H1 (cell line): Measurements from ENCODE around the gene RBM10. TPM values are rescaled to one million over a fixed set of nuclear protein-coding genes. Genes with fewer than 3 reads are reported as not detected.

Experiments
- CTCF ChIA-PET: fragments of 300-600 bp; sonication (Branson Sonifier 250); formaldehyde crosslinking; loops from one replicate; lab custom pipeline; 2021; ENCODE audit not compliant: partially characterized antibody; lab: Charles Lee
- POLR2A ChIA-PET: fragments of 300-600 bp; sonication (Branson Sonifier 250); formaldehyde crosslinking; loops from one replicate; lab custom pipeline; 2021; ENCODE audit warnings: inconsistent platforms; ENCODE audit not compliant: partially characterized antibody; lab: Charles Lee
- DNase-seq, 2 experiments: peaks; one replicate each; pipeline versions ENCODE4 v3.0.0 to v3.0.0-alpha.2; 2010 to 2022; ENCODE audit warnings: low spot score in 2 of 2, low read depth in 1 of 2, mixed read lengths in 1 of 2
- FAIRE-seq: peaks from 2 replicates; lab custom pipeline; 2011; peaks lifted over from hg19 to GRCh38; lab: Jason Lieb, UNC
- H2AFZ ChIP-seq: 2 replicates; pipeline ENCODE4 v1.8.1; 2012; ENCODE audit warnings: low read length, inconsistent platforms
- H2AK5ac ChIP-seq: 2 replicates; pipeline ENCODE4 v1.6.1; 2013; ENCODE audit warnings: low read depth, low read length
- H2BK120ac ChIP-seq: replicated peaks from 2 replicates; pipeline ENCODE3; 2013; ENCODE audit warnings: low read depth, low read length, inconsistent platforms
- H2BK12ac ChIP-seq: 2 replicates; pipeline ENCODE4 v1.6.1; 2013; ENCODE audit warnings: low read depth, low read length
- H2BK15ac ChIP-seq: 2 replicates; pipeline ENCODE4 v1.6.1; 2013; ENCODE audit warnings: low read length
- H2BK20ac ChIP-seq: 2 replicates; pipeline ENCODE4 v1.6.1; 2013; ENCODE audit warnings: low read length
- H2BK5ac ChIP-seq: 2 replicates; pipeline ENCODE4 v1.6.1; 2013; ENCODE audit warnings: low read depth, low read length
- H3K14ac ChIP-seq: 2 replicates; pipeline ENCODE4 v1.6.1; 2013; ENCODE audit warnings: inconsistent platforms; ENCODE audit not compliant: insufficient read length
- H3K18ac ChIP-seq: 2 replicates; pipeline ENCODE4 v1.6.1; 2013; ENCODE audit warnings: low read length; ENCODE audit errors: extremely low read depth
- H3K23ac ChIP-seq: 2 replicates; pipeline ENCODE4 v1.6.1; 2013; ENCODE audit warnings: inconsistent platforms; ENCODE audit not compliant: insufficient read length
- H3K23me2 ChIP-seq: 2 replicates; pipeline ENCODE4 v1.6.1; 2013; ENCODE audit warnings: low read depth, low read length
- H3K27ac ChIP-seq: 2 replicates; pipeline ENCODE4 v1.6.1; 2011; ENCODE audit warnings: low read depth, low read length, inconsistent platforms
- H3K27me3 ChIP-seq, 4 experiments: replicated peaks in 1 of 4; 1 replicate in 1 of 4; 2 replicates in 3 of 4; pipeline versions ENCODE4 v1.6.1 to v1.8.1; 2011 to 2013; ENCODE audit warnings: low read length in 3 of 4, mild to moderate bottlenecking in 3 of 4, inconsistent platforms in 2 of 4, mixed read lengths in 2 of 4, moderate library complexity in 1 of 4; ENCODE audit not compliant: control insufficient read depth in 3 of 4, insufficient read depth in 3 of 4; ENCODE audit errors: extremely low read depth in 1 of 4
- H3K36me3 ChIP-seq, 4 experiments: 2 replicates each; pipeline versions ENCODE4 v1.6.1 to v1.8.1; 2011 to 2013; ENCODE audit warnings: mild to moderate bottlenecking in 4 of 4, low read length in 3 of 4, moderate library complexity in 2 of 4, control low read depth in 1 of 4, inconsistent platforms in 1 of 4; ENCODE audit not compliant: insufficient read depth in 4 of 4, control insufficient read depth in 2 of 4
- H3K4ac ChIP-seq: replicated peaks from 2 replicates; pipeline ENCODE3; 2013; ENCODE audit warnings: low read length, low read depth, mixed read lengths, inconsistent platforms; ENCODE audit not compliant: insufficient read length
- H3K4me1 ChIP-seq, 4 experiments: replicated peaks in 1 of 4; 1 replicate in 1 of 4; 2 replicates in 3 of 4; pipeline versions ENCODE4 v1.6.1 to v1.8.1; 2011 to 2013; ENCODE audit warnings: low read length in 3 of 4, inconsistent platforms in 2 of 4, mixed read lengths in 1 of 4; ENCODE audit not compliant: insufficient read depth in 4 of 4, control insufficient read depth in 3 of 4
- H3K4me2 ChIP-seq, 2 experiments: 2 replicates each; pipeline versions ENCODE4 v1.6.1 to v1.8.1; 2011 to 2013; ENCODE audit warnings: low read depth in 2 of 2, low read length in 2 of 2, control low read depth in 1 of 2, inconsistent platforms in 1 of 2, mild to moderate bottlenecking in 1 of 2; ENCODE audit not compliant: insufficient read depth in 1 of 2
- H3K4me3 ChIP-seq, 4 experiments: fragments of 200-600, 300-600 bp in 1 of 4; sonication (generic), shearing (Covaris generic), sonication (Bioruptor Twin) in 1 of 4; 2 replicates each; pipeline versions ENCODE4 v1.5.1 to v1.8.1; 2011 to 2016; ENCODE audit warnings: low read length in 4 of 4, low read depth in 3 of 4, control low read depth in 2 of 4, inconsistent platforms in 2 of 4, mild to moderate bottlenecking in 2 of 4, mixed read lengths in 1 of 4, moderate library complexity in 1 of 4; ENCODE audit not compliant: insufficient read depth in 2 of 4; ENCODE audit errors: extremely low read depth in 1 of 4
- H3K56ac ChIP-seq: replicated peaks from 2 replicates; pipeline ENCODE3; 2013; ENCODE audit warnings: low read depth, mild to moderate bottlenecking, mixed read lengths, low read length, inconsistent platforms; ENCODE audit not compliant: insufficient read length
- H3K79me1 ChIP-seq: 2 replicates; pipeline ENCODE4 v1.6.1; 2013; ENCODE audit warnings: low read depth, low read length, control low read depth
- H3K79me2 ChIP-seq, 2 experiments: 2 replicates each; pipeline versions ENCODE4 v1.6.1 to v1.8.1; 2012 to 2013; ENCODE audit warnings: low read length in 2 of 2, mild to moderate bottlenecking in 2 of 2, inconsistent platforms in 1 of 2; ENCODE audit not compliant: insufficient read depth in 2 of 2, control insufficient read depth in 1 of 2
- H3K9ac ChIP-seq, 4 experiments: replicated peaks in 1 of 4; 1 replicate in 1 of 4; 2 replicates in 3 of 4; pipeline versions ENCODE4 v1.6.1 to v1.8.1; 2011 to 2013; ENCODE audit warnings: low read depth in 3 of 4, low read length in 3 of 4, control low read depth in 2 of 4, mild to moderate bottlenecking in 2 of 4, moderate library complexity in 2 of 4, inconsistent platforms in 1 of 4; ENCODE audit errors: extremely low read depth in 1 of 4
- H3K9me3 ChIP-seq, 2 experiments: 2 replicates each; pipeline versions ENCODE4 v1.6.1 to v1.8.1; 2012 to 2013; ENCODE audit warnings: mild to moderate bottlenecking in 2 of 2, moderate library complexity in 2 of 2, control low read depth in 1 of 2, inconsistent platforms in 1 of 2, low read depth in 1 of 2, low read length in 1 of 2, mixed read lengths in 1 of 2; ENCODE audit not compliant: insufficient read depth in 2 of 2
- H4K20me1 ChIP-seq, 2 experiments: replicated peaks in 1 of 2; 2 replicates each; pipeline versions ENCODE3 to v1.8.1; 2011 to 2013; ENCODE audit warnings: inconsistent platforms in 2 of 2, low read length in 2 of 2, mild to moderate bottlenecking in 1 of 2; ENCODE audit not compliant: insufficient read depth in 2 of 2, control insufficient read depth in 1 of 2
- H4K5ac ChIP-seq: 2 replicates; pipeline ENCODE4 v1.6.1; 2013; ENCODE audit warnings: low read length, low read depth, mixed read lengths, inconsistent platforms; ENCODE audit not compliant: insufficient read length
- H4K8ac ChIP-seq: 2 replicates; pipeline ENCODE4 v1.8.0; 2013; ENCODE audit warnings: mild to moderate bottlenecking, moderate library complexity, low read length, inconsistent platforms; ENCODE audit not compliant: insufficient read depth; ENCODE audit errors: extremely low read depth
- H4K91ac ChIP-seq: replicated peaks from 2 replicates; pipeline ENCODE3; 2013; ENCODE audit warnings: low read length, mixed read lengths, inconsistent platforms; ENCODE audit not compliant: insufficient read length
- BCL11A ChIP-seq, 2 experiments: IDR thresholded peaks; one replicate each; pipeline ENCODE4 v1.6.1; 2011; ENCODE audit warnings: low read depth in 2 of 2, low read length in 2 of 2, mild to moderate bottlenecking in 2 of 2
- BRCA1 ChIP-seq: IDR thresholded peaks from 2 replicates; pipeline ENCODE4 v1.6.1; 2012; ENCODE audit warnings: low read depth, low read length, improper control_type of control experiment
- CBX8 ChIP-seq: fragments of 300-800, 300-1000 bp; sonication (generic); IDR thresholded peaks from 2 replicates; pipeline ENCODE4 v1.7.1; 2016; ENCODE audit warnings: low read depth, low read length, borderline replicate concordance
- CHD1 ChIP-seq: IDR thresholded peaks from 2 replicates; pipeline ENCODE4 v1.6.1; 2012; ENCODE audit warnings: low read depth, low read length, improper control_type of control experiment
- EZH2 ChIP-seq: fragments of 200-600 bp; sonication (generic); IDR thresholded peaks from 2 replicates; pipeline ENCODE4 v1.7.1; 2012; ENCODE audit warnings: low read depth, mild to moderate bottlenecking, moderate library complexity, low read length, inconsistent platforms; ENCODE audit not compliant: severe bottlenecking
- GABPA ChIP-seq: IDR thresholded peaks from 2 replicates; pipeline ENCODE4 v1.6.1; 2011; ENCODE audit warnings: mild to moderate bottlenecking, low read length, moderate library complexity, borderline replicate concordance; ENCODE audit not compliant: insufficient read depth
- HDAC6 ChIP-seq: IDR thresholded peaks from one replicate; pipeline ENCODE4 v1.7.1; 2012; ENCODE audit warnings: low read depth, mild to moderate bottlenecking, inconsistent platforms, low read length, moderate library complexity
- JUN ChIP-seq: IDR thresholded peaks from 2 replicates; pipeline ENCODE4 v1.6.1; 2011; ENCODE audit warnings: low read depth, mild to moderate bottlenecking, improper control_type of control experiment, low read length
- RBBP5 ChIP-seq: IDR thresholded peaks from 2 replicates; pipeline ENCODE4 v1.7.1; 2012; ENCODE audit warnings: low read depth, mild to moderate bottlenecking, inconsistent platforms, low read length, moderate library complexity, borderline replicate concordance
- RNF2 ChIP-seq: fragments of 200-900, 300-1000 bp; sonication (generic); IDR thresholded peaks from 2 replicates; pipeline ENCODE4 v1.7.1; 2016; ENCODE audit warnings: borderline replicate concordance, low read depth, mild to moderate bottlenecking, antibody characterized with exemption, low read length; ENCODE audit not compliant: poor library complexity, severe bottlenecking; ENCODE audit errors: missing control alignments
- SP1 ChIP-seq: IDR thresholded peaks from 2 replicates; pipeline ENCODE4 v1.6.1; 2011; ENCODE audit warnings: low read depth, low read length
- WGBS, 2 experiments: shearing (Covaris generic) in 1 of 2; methylation state at CpG; one replicate each; pipeline versions ENCODE4 v1.1.6 to v1.1.7; 2013 to 2015; ENCODE audit warnings: low lambda C conversion rate in 2 of 2, mixed read lengths in 2 of 2, inconsistent platforms in 1 of 2, low coverage in 1 of 2, missing lambda C conversion rate in 1 of 2; ENCODE audit not compliant: insufficient replicate concordance in 2 of 2, insufficient coverage in 1 of 2, insufficient read length in 1 of 2; ENCODE audit errors: extremely low coverage in 1 of 2, missing lambda C conversion rate in 1 of 2; 5-methylcytosine and 5-hydroxymethylcytosine counted together
- polyA plus RNA-seq, 7 experiments: library from polyadenylated mRNA; depleted of rRNA in 3 of 7; stranded (reverse) in 5 of 7; unstranded in 2 of 7; fragments of >200 nt in 5 of 7; fragments of 200-250 nt in 2 of 7; gene quantifications; 1 replicate in 5 of 7; 2 replicates in 1 of 7; 4 replicates in 1 of 7; pipeline versions ENCODE4 v1.2.1 to v1.2.3, GENCODE V29; 2011 to 2013; ENCODE audit warnings: missing spikeins in 2 of 7, mixed read lengths in 2 of 7
- total RNA-seq: library from RNA; stranded (reverse); fragmentation: NEBNext Ultra II Directional; extraction: Animal tissue kit (Norgen Biotek cat#: 25700); gene quantifications from 2 replicates; pipeline ENCODE4 v1.2.1, GENCODE V29; 2021
- TF ChIP-seq, protein P1 (sequence below): IDR thresholded peaks from 2 replicates; pipeline ENCODE4 v1.6.1; 2011; ENCODE audit warnings: low read length, improper control_type of control experiment

RBM10 gene
- total and polyA plus RNA-seq, 2 of the 8 experiments (the other 6 are each of a cell fraction or from before 2014, with no cell fraction given): 35.7 to 64.0 TPM

DNA sequence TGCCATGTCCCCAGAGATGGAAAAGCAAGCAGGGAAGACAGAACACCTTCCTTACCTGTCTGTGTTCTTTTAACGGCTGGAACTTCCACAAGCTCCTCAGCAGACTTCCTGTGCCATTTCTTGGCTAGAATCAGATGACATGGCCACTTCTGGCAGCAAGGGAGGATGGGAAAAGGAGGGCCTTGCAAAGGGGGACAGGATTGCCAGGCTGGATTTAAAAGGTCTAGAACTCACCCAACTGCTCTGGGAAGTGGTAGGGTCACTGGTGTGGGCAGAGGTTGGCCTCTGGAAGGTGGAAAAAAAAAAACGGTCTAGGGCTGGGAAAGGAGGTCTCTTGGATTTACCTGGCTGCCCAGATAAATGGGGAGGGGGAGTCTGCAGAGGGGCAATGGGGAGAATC, 86.1 kb downstream of the RBM10 start:
- Histone ChIP-seq H3K23me2 (no peaks in the 10 kb centered on the region), H3K27ac (no peak overlapping the region), H4K91ac (no peak overlapping the region), H3K79me2 (peaks cover 0 to 25% of the 10 kb centered on the region in 2 experiments; a peak in 3 of 4 replicates), H3K4me1 (peaks cover 0 to 9% (median 5%) of the 10 kb centered on the region in 4 experiments; a peak in 4 of 7 replicates), H4K5ac (no peak overlapping the region), H2BK120ac (no peak overlapping the region), H2AFZ (no peak overlapping the region), H2AK5ac (no peak overlapping the region), H3K4me2 (no peak overlapping the region), H2BK20ac (no peak overlapping the region), H2BK12ac (peak overlapping the region; percentile 27; the same call in 1 of the 2 replicates), H3K27me3 (no peaks in the 10 kb centered on the region), H3K36me3 (peaks cover 0 to 25% (median 15%) of the 10 kb centered on the region in 4 experiments; a peak in 6 of 8 replicates), H3K9me3 (no peaks in the 10 kb centered on the region), H3K56ac (no peak overlapping the region), H3K18ac (no peak overlapping the region), H3K14ac (no peak overlapping the region), H3K23ac (no peak overlapping the region), H4K8ac (no peak overlapping the region), H3K79me1 (no peaks in the 10 kb centered on the region), H2BK15ac (no peak overlapping the region), H4K20me1 (no peaks in the 10 kb centered on the region), H3K4ac (no peak overlapping the region), H3K9ac (no peak overlapping the region), H3K4me3 (no peak overlapping the region), H2BK5ac (no peak overlapping the region)
- CTCF ChIA-PET: interaction anchor here (0.7 kb wide), 1 partner anchor 154 kb away, joined by 3 read pairs; no protein-coding TSS in a partner anchor
- WGBS, 2 experiments: 69% methylated on average over 1 of the region's 2 CpGs; no CpG with 5 or more reads in 1 of the 2 experiments
- POLR2A ChIA-PET: interaction anchor here (0.6 to 3.0 kb wide), 8 partner anchors 8 to 90 kb away, joined by 3 to 16 read pairs (median 4); no protein-coding TSS in a partner anchor
- no peak for DNase-seq
- FAIRE-seq: no peak
- TF ChIP-seq RNF2 (no peak), RBBP5 (no peak), JUN (no peak), CHD1 (no peak), BRCA1 (no peak), BCL11A (IDR thresholded peaks at IDR 0.05; ENCODE audit: low read depth in 2 of 2, low read length in 2 of 2) (no peak), CBX8 (no peak), SP1 (no peak), EZH2 (no peak), GABPA (no peak), HDAC6 (no peak)
- TF ChIP-seq, protein P1, sequence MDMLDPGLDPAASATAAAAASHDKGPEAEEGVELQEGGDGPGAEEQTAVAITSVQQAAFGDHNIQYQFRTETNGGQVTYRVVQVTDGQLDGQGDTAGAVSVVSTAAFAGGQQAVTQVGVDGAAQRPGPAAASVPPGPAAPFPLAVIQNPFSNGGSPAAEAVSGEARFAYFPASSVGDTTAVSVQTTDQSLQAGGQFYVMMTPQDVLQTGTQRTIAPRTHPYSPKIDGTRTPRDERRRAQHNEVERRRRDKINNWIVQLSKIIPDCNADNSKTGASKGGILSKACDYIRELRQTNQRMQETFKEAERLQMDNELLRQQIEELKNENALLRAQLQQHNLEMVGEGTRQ: no peak
